Fibroblast of lung (primary cell): ENCODE results near the gene OTOG.

Experiments
- CTCF ChIP-seq, 2 donors: IDR thresholded peaks in 1 of 2; conservative IDR thresholded peaks in 1 of 2; 1 replicate in 1 of 2; 2 replicates in 1 of 2; pipeline ENCODE4 v1.5.1; 2011 to 2012; ENCODE audit warnings: low read length in 2 of 2, control low read depth in 1 of 2, inconsistent platforms in 1 of 2, low read depth in 1 of 2, mild to moderate bottlenecking in 1 of 2
- EZH2 ChIP-seq: IDR thresholded peaks from 2 replicates; pipeline ENCODE4 v1.5.1; 2012; ENCODE audit warnings: low read length, control low read depth, mild to moderate bottlenecking; ENCODE audit errors: missing control alignments

- no peak for TF ChIP-seq CTCF (conservative IDR thresholded peaks at IDR 0.05 in 1 of 2, IDR thresholded peaks at IDR 0.05 in 1 of 2; ENCODE audit: low read depth in 1 of 2, low read length in 2 of 2)
- TF ChIP-seq EZH2, result no peak
These were observed 27.8 kb upstream of the OTOG start for GRCh38 chr11:17519061-17519885.
